ENCODE data around the gene MRPS23.

MRPS23 gene

DNA sequence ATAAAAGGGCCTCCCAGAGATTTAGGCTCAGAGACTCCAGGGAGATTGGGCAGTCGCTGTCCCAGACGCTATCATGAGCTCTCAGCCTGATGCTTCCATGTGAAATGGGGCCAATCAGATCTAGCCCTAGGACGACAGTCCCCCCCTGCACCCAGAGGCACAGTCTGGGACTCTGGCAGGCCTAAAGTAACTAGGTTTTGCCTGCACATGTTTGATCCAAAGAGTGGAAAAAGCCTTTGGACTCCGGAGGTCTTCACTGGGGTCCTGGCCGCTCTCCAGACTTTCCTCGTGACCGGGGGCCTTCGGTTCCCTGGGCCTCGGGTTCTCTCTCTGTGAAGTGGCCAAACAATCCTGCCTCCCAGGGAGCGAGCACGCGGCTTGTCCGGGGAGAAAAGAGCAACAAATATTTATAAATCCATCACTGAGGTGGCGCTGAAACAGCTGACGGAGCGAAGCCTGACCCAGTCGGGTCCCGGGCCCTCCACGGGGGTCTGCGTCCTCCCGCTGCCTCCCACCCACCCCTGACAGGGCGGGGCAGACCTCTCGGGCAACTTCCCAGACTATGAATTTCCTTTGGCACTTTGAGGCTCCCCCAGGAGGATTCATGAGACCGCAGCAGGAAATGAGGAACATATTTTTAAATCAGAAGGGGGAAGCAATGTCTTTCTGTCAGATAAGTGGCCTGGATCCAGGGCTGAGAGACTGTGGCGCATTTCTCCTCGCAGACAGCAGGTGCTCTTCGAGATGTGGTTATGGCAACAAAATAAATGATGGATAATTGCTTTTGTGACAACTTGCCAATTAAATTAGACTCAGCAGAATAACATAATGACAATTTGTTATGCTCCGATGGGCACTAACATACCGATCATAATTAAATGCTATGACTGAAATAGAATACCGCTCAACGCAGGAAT lies 38.9 kb downstream of the MRPS23 start (continued):
- TF ChIP-seq ZNF211 (tag by site-specific recombination; IDR thresholded peaks at IDR 0.05; ENCODE audit: low read depth) (no peak), SP7 (tag by site-specific recombination; IDR thresholded peaks at IDR 0.05) (peak; percentile 99), ZNF560 (tag by site-specific recombination; IDR thresholded peaks at IDR 0.05; ENCODE audit: borderline replicate concordance) (no peak), ZNF391 (tag by site-specific recombination; IDR thresholded peaks at IDR 0.05; ENCODE audit: borderline replicate concordance, low read depth) (no peak), ZNF155 (tag by site-specific recombination; IDR thresholded peaks at IDR 0.05) (no peak), ZIC2 (tag by site-specific recombination; IDR thresholded peaks at IDR 0.05) (peak; percentile 98), ZNF335 (tag by site-specific recombination; conservative IDR thresholded peaks at IDR 0.05) (peak; percentile 88), MZF1 (tag by site-specific recombination; IDR thresholded peaks at IDR 0.05; ENCODE audit: borderline replicate concordance) (peak; percentile 45; the same call in 1 of the 2 replicates), ZNF133 (tag by site-specific recombination; IDR thresholded peaks at IDR 0.05) (no peak), ZNF830 (tag by site-specific recombination; IDR thresholded peaks at IDR 0.05; ENCODE audit: low read depth) (no peak), ZNF433 (tag by site-specific recombination; IDR thresholded peaks at IDR 0.05; ENCODE audit: low read depth) (no peak), ZSCAN16 (tag by site-specific recombination; IDR thresholded peaks at IDR 0.05) (no peak; the same call in none of the 2 replicates), TRIM28 (IDR thresholded peaks at IDR 0.05; ENCODE audit: borderline replicate concordance, low read length) (peak; percentile 43; the same call in 1 of the 2 replicates), ZNF416 (tag by site-specific recombination; IDR thresholded peaks at IDR 0.05) (no peak)
- TF ChIP-seq, protein P1, sequence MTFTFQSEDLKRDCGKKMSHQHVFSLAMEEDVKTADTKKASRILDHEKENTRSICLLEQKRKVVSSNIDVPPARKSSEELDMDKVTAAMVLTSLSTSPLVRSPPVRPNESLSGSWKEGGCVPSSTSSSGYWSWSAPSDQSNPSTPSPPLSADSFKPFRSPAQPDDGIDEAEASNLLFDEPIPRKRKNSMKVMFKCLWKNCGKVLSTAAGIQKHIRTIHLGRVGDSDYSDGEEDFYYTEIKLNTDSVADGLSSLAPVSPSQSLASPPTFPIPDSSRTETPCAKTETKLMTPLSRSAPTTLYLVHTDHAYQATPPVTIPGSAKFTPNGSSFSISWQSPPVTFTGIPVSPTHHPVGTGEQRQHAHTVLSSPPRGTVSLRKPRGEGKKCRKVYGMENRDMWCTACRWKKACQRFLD (tag by site-specific recombination; IDR thresholded peaks at IDR 0.05), result no peak

DNA sequence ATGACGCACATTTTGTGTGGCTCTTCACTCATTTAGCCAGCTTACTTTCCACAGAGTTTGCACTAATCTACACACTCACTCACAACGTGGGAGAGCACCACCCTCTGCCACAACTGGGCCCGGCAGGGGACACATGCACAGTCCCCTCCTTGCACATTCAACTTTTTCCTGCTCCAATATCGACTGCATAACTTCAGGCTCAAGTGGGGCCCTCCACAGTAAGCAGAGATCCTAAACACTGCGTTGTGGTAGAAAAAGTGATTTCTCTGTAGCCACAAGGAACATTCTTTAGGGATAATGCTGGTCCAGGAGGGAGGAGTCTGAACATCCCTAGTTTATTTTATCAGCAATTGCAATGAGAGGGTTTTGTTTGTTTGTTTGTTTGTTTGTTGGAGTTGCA lies 40.0 kb downstream of the MRPS23 start:
- POLR2A ChIA-PET, result interaction anchor here (0.8 kb wide), 1 partner anchor 543 kb away, joined by 3 read pairs; no protein-coding TSS in a partner anchor
- Histone ChIP-seq H3K4me3 (ENCODE audit: low read depth, low read length) (no peak overlapping the region), H3K4me1 (ENCODE audit: control insufficient read depth, insufficient read depth, low read length) (peaks cover 24% of the 10 kb centered on the region), H3K27ac (ENCODE audit: extremely low read depth, low read depth, low read length) (peak overlapping the region; percentile 93; the same call in 1 of the 2 replicates), H3K36me3 (ENCODE audit: control insufficient read depth in 2 of 2, insufficient read depth in 1 of 2, low read length in 2 of 2) (no peaks in the 10 kb centered on the region), H3K9me3 (ENCODE audit: control insufficient read depth, insufficient read depth, low read depth, low read length) (no peaks in the 10 kb centered on the region)
- CTCF ChIA-PET, result interaction anchor here (0.8 to 2.3 kb wide), 2 partner anchors 24 to 27 kb away, joined by 6 to 8 read pairs; no protein-coding TSS in a partner anchor
- TF ChIP-seq ZFP69B (tag by site-specific recombination; IDR thresholded peaks at IDR 0.05) (0 out of 2 replicates have a peak, but pooled peaks have one; percentile 12), GLIS1 (tag by site-specific recombination; IDR thresholded peaks at IDR 0.05) (peak; percentile 17; the same call in 1 of the 2 replicates), ZIC2 (tag by site-specific recombination; IDR thresholded peaks at IDR 0.05) (0 out of 2 replicates have a peak, but pooled peaks have one; percentile 11)
- TF ChIP-seq, protein P2, sequence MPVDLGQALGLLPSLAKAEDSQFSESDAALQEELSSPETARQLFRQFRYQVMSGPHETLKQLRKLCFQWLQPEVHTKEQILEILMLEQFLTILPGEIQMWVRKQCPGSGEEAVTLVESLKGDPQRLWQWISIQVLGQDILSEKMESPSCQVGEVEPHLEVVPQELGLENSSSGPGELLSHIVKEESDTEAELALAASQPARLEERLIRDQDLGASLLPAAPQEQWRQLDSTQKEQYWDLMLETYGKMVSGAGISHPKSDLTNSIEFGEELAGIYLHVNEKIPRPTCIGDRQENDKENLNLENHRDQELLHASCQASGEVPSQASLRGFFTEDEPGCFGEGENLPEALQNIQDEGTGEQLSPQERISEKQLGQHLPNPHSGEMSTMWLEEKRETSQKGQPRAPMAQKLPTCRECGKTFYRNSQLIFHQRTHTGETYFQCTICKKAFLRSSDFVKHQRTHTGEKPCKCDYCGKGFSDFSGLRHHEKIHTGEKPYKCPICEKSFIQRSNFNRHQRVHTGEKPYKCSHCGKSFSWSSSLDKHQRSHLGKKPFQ (tag by site-specific recombination; IDR thresholded peaks at IDR 0.05), result no peak

DNA sequence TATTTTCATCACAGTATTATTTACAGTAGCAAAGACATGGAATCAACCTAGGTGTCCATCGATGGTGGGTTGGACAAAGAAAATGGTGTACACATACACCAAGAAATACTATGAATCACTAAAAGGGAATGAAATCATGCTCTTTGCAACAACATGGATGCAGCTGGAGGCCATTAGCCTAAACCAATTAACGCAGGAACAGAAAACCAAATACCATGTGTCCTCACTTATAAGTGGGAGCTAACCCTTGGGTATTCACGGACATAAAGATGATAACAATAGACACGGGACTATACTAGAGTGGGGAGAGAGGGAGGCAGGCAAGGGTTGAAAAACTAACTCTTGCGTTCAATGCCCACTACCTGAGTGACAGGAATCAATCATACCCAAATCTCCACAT lies 41.0 kb downstream of the MRPS23 start:
- POLR2A ChIA-PET, result no interaction called here
- H3K4me1 ChIP-seq (ENCODE audit: control insufficient read depth, insufficient read depth, low read length), result peaks cover 24% of the 10 kb centered on the region
- H3K27ac ChIP-seq (ENCODE audit: extremely low read depth, low read depth, low read length), result no peak overlapping the region
- CTCF ChIA-PET, result interaction anchor here (1.3 kb wide), 1 partner anchor 25 kb away, joined by 4 read pairs; no protein-coding TSS in a partner anchor
- no peak overlapping the region for H3K4me3 ChIP-seq (ENCODE audit: low read depth, low read length)
- H3K36me3 ChIP-seq (ENCODE audit: control insufficient read depth in 2 of 2, insufficient read depth in 1 of 2, low read length in 2 of 2), result no peaks in the 10 kb centered on the region
- H3K9me3 ChIP-seq (ENCODE audit: control insufficient read depth, insufficient read depth, low read depth, low read length), result no peaks in the 10 kb centered on the region
- TF ChIP-seq, protein P3, sequence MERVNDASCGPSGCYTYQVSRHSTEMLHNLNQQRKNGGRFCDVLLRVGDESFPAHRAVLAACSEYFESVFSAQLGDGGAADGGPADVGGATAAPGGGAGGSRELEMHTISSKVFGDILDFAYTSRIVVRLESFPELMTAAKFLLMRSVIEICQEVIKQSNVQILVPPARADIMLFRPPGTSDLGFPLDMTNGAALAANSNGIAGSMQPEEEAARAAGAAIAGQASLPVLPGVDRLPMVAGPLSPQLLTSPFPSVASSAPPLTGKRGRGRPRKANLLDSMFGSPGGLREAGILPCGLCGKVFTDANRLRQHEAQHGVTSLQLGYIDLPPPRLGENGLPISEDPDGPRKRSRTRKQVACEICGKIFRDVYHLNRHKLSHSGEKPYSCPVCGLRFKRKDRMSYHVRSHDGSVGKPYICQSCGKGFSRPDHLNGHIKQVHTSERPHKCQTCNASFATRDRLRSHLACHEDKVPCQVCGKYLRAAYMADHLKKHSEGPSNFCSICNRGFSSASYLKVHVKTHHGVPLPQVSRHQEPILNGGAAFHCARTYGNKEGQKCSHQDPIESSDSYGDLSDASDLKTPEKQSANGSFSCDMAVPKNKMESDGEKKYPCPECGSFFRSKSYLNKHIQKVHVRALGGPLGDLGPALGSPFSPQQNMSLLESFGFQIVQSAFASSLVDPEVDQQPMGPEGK (tag by site-specific recombination; IDR thresholded peaks at IDR 0.05), result no peak
- TF ChIP-seq, protein P4, sequence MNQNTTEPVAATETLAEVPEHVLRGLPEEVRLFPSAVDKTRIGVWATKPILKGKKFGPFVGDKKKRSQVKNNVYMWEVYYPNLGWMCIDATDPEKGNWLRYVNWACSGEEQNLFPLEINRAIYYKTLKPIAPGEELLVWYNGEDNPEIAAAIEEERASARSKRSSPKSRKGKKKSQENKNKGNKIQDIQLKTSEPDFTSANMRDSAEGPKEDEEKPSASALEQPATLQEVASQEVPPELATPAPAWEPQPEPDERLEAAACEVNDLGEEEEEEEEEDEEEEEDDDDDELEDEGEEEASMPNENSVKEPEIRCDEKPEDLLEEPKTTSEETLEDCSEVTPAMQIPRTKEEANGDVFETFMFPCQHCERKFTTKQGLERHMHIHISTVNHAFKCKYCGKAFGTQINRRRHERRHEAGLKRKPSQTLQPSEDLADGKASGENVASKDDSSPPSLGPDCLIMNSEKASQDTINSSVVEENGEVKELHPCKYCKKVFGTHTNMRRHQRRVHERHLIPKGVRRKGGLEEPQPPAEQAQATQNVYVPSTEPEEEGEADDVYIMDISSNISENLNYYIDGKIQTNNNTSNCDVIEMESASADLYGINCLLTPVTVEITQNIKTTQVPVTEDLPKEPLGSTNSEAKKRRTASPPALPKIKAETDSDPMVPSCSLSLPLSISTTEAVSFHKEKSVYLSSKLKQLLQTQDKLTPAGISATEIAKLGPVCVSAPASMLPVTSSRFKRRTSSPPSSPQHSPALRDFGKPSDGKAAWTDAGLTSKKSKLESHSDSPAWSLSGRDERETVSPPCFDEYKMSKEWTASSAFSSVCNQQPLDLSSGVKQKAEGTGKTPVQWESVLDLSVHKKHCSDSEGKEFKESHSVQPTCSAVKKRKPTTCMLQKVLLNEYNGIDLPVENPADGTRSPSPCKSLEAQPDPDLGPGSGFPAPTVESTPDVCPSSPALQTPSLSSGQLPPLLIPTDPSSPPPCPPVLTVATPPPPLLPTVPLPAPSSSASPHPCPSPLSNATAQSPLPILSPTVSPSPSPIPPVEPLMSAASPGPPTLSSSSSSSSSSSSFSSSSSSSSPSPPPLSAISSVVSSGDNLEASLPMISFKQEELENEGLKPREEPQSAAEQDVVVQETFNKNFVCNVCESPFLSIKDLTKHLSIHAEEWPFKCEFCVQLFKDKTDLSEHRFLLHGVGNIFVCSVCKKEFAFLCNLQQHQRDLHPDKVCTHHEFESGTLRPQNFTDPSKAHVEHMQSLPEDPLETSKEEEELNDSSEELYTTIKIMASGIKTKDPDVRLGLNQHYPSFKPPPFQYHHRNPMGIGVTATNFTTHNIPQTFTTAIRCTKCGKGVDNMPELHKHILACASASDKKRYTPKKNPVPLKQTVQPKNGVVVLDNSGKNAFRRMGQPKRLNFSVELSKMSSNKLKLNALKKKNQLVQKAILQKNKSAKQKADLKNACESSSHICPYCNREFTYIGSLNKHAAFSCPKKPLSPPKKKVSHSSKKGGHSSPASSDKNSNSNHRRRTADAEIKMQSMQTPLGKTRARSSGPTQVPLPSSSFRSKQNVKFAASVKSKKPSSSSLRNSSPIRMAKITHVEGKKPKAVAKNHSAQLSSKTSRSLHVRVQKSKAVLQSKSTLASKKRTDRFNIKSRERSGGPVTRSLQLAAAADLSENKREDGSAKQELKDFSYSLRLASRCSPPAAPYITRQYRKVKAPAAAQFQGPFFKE (tag by site-specific recombination; IDR thresholded peaks at IDR 0.05; ENCODE audit: borderline replicate concordance), result no peak
- no peak for TF ChIP-seq ZNF544 (tag by site-specific recombination; IDR thresholded peaks at IDR 0.05)
